NCI-H748 (cell line): ENCODE results near the gene SHROOM3.
A peak's percentile ranks its signal among the peaks of the same experiment; 100 is the strongest.

Source experiments
- DNase-seq: peaks from one replicate; lab custom pipeline; 2025; ENCODE audit not compliant: unreplicated experiment; lab: John Stamatoyannopoulos, UW

The SHROOM3 gene

GRCh38 chr4:76489686-76490161 is 54.7 kb downstream of the SHROOM3 start:
- DNase-seq, result no peak

- DNase-seq, result no peak
These were observed 57.0 kb downstream of the SHROOM3 start for GRCh38 chr4:76492055-76492454.

GRCh38 chr4:76494243-76494642 is 59.2 kb downstream of the SHROOM3 start:
- no peak for DNase-seq

GRCh38 chr4:76494871-76495590 is 60.0 kb downstream of the SHROOM3 start:
- no peak for DNase-seq

GRCh38 chr4:76498550-76498949 is 63.5 kb downstream of the SHROOM3 start:
- peak; percentile 36 for DNase-seq

GRCh38 chr4:76499461-76499860 is 64.4 kb downstream of the SHROOM3 start:
- no peak for DNase-seq

- DNase-seq, result no peak
These were observed 67.9 kb downstream of the SHROOM3 start for GRCh38 chr4:76502886-76503285.

- DNase-seq, result peak; percentile 46
These were observed 69.8 kb downstream of the SHROOM3 start for GRCh38 chr4:76504613-76505465.

- DNase-seq, result no peak
These were observed 76.9 kb downstream of the SHROOM3 start for GRCh38 chr4:76511947-76512346.

- DNase-seq, result no peak
These were observed 78.5 kb downstream of the SHROOM3 start for GRCh38 chr4:76513482-76513881.

GRCh38 chr4:76514087-76514486 is 79.1 kb downstream of the SHROOM3 start:
- no peak for DNase-seq

- DNase-seq, result no peak
These were observed 81.2 kb downstream of the SHROOM3 start for GRCh38 chr4:76515975-76516843.

- no peak for DNase-seq
These were observed 83.2 kb downstream of the SHROOM3 start for GRCh38 chr4:76518241-76518640.

GRCh38 chr4:76523593-76523992 is 88.6 kb downstream of the SHROOM3 start:
- DNase-seq, result no peak

GRCh38 chr4:76525751-76526150 is 90.7 kb downstream of the SHROOM3 start:
- DNase-seq, result no peak

- no peak for DNase-seq
These were observed 91.6 kb downstream of the SHROOM3 start for GRCh38 chr4:76526585-76526990.

- DNase-seq, result no peak
These were observed 92.6 kb downstream of the SHROOM3 start for GRCh38 chr4:76527666-76528065.

GRCh38 chr4:76531597-76531996 is 96.6 kb downstream of the SHROOM3 start:
- DNase-seq, result no peak

- no peak for DNase-seq
These were observed 97.8 kb downstream of the SHROOM3 start for GRCh38 chr4:76532805-76533204.

- DNase-seq, result no peak
These were observed 98.3 kb downstream of the SHROOM3 start for GRCh38 chr4:76533314-76533713.
